GM21423 (cell line): ENCODE measurements around the gene PDZD4.

Source experiments
- ATAC-seq: cut with Tn5 transposase; IDR thresholded peaks from one replicate; pipeline ENCODE4 v1.9.1; 2021; ENCODE audit warnings: mild to moderate bottlenecking, moderate library complexity; ENCODE audit not compliant: unreplicated experiment

The PDZD4 gene

DNA sequence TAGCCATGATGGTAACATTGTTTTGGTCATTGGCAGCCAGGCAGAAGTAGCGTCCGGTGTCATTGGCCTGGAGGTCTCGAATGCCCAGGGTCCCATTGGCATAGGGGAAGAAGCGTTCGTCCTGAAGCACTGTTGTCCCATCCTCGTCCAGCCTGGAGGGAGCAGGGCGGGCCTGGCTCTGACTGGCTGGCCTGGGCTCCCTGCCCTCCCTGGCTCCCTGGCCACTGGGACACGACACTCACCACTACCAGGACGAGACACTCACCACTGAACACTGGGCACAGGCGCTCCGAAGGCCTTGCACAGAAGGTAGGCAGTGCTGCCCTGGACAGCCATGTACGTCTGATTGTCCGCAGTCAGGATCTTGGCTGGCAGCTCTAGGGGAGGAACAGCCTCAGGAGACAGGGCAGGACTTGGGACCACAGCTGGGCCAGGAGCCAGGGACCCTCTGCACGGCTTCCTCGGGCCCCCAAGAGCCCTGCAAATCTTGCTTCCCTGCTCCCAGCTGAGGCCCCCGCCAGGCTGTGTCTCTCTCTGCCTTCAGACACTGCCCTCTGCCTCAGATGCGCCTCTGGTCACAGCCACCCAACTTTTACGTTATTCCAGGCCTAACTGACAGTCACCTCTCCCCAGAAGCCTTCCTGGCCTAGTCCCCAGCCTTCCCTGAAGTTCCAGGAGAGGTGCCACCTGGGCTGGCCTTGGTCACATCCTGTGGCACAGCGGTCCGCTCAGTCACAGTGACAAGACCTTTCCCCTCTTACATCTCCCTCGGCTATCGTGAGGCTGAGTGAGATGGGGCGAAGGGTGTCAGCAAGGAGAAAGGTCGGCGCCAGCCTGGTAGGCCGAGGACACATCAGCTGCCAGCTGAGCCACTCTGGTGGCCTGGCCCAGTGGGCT is 38.5 kb upstream of the PDZD4 start:
- ATAC-seq, result no peak

DNA sequence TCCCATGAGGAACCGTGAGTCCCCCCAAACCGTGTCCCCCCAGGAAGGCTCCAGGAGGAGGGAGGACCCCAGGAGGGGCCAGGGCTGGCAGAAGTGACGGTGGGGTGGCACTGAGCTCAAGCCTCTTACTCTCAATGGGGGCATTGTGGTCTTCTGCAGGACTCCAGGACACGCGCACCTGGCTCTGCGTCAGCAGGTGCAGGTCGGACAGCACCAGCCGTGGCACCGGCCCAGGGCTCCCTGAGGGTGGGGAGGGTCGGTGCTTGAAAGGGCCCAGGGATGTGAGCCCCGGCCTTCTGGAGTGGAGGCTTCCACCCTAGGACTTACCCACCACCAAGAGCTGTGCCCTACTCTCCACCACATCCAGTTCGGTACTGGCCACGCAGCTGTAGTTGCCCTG is 37.3 kb upstream of the PDZD4 start:
- no peak for ATAC-seq

DNA sequence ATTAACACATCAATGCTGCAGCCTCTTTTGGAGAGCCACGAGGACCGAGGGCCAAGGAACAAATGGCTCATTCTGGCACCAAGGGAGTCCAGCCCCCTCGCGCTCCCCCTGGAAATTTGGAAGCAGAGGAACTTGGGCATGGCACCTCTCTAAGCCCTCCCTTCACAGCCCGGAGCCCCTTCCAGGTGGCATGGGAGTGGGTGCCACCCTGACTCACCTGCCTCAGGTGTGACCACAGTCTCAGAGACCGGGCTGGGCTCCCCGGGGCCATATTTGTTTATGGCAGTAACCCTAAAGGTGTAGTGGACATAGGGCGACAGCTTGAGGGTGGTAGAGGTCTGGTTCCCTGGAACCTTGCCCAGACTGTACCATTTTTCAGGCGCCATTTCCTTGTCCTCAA is 36.8 kb upstream of the PDZD4 start:
- ATAC-seq, result no peak

DNA sequence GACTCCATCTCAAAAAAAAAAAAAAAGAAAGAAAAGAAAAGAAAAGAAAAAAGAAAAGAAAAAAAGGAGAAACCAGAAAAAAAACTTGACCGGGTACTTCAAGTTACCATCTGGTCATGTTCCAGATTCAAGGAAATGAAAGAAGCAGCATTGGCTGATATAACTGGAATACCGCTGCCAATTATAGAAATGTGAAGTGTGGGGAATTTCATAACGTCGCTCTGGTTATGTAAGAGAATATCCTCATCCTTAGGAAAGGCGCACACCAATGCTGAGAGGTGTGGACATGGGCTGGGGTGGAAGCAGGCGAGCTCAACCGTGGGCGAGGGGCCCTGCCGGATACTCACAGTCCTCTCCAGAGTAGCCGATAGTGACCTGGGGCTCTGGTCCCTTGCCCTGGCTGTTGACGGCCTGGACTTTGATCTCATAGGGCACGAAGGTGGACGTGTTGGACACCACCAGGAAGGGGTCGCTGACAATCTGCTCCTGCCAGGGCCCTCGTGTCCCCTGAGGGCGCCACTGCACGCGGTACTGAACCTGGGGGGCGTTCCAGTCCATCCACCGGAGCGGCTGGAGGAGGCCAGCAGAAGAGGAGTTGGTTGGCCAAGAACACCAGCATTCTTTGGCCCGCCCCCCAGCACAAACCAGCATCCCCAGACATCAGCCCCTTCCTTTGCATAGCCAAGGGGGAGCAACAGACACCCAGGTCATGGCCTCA is 36.1 kb upstream of the PDZD4 start:
- ATAC-seq, result no peak

DNA sequence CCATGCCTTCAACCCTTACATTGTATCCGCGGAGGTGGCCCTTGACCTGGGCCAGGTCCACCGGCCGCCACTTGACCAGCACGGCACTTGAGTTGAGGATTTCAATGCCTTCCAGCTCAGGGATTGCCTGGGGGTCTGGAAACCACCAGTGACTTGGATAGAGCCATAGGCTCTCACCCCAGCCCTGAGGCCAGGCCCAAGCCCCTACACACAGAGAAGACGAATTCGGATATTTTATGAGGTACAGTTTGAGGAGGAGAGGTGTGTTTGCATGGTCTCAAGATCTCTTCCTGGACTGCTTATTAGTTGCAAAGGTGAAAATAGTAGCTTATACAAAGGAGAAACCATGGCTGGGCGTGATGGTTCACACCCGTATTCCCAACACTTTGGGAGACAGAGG is 35.3 kb upstream of the PDZD4 start:
- ATAC-seq, result no peak

DNA sequence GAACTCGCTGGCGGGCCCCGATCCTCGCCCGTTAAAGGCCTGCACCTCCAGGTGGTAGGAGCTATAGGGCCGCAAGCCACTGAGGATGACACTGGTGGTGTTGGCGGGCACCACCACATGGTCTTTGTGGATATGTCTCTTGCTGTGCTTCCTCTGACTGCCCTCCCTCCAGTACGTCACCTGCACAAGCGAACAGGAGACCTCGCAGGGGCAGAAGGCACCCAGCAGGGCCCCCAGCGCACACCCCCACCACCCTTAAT is 34.9 kb upstream of the PDZD4 start:
- ATAC-seq, result no peak

DNA sequence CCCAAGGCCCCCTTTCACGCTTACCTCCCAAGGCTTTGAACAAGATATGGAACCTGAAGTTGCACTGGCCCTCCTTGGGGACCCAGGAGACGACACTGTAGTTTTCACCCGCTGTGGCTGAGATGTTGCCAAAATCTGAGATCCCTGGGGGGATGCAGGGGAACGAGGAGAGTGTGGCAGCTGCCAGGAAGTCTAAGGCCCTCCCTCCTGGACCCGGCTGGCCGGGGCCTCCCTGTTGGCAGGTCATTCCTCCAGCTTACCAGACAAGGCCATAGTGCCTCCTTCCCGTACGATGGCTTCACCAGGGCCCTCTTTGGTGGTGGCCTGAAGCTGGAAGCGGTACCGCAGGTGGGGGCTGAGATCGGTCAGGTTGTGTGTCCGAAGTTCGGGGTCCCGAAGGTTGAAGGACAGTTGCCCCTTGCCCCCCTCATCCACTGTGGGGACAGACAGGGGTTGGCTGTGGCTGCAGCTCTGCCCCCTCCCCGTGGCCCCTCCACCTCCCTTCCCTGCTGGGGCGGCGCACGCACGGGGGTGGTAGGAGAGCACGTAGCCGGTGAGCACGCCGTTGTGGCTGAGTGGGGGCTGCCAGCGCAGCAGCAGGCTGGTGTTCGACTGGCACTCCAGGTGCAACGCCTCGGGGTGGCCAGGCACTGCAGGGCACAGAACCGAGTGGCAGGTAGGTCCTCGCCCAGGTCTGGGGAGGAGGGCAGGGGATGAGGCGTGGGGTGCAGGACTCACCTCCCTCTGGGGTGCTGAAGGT is 34.4 kb upstream of the PDZD4 start:
- no peak for ATAC-seq

DNA sequence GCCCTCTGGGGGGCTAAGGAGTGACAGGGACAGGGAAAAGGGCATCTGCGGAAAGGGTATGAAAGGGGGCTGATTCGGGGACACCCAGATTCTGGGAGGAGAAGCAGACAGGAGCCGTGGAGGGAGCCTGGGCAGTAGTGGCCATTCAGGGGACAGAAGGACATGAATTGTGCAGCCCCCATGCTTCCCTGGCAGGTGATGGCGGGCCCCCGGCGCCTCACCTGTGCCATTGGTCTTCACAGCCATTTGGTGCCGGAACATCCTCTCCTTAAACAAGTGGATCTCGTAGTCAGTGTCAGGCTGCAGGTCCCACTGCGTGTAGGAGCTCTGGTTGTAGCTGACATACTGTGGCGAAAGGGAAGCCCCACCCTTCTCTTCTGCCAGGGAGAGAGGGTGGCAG is 33.8 kb upstream of the PDZD4 start:
- no peak for ATAC-seq

DNA sequence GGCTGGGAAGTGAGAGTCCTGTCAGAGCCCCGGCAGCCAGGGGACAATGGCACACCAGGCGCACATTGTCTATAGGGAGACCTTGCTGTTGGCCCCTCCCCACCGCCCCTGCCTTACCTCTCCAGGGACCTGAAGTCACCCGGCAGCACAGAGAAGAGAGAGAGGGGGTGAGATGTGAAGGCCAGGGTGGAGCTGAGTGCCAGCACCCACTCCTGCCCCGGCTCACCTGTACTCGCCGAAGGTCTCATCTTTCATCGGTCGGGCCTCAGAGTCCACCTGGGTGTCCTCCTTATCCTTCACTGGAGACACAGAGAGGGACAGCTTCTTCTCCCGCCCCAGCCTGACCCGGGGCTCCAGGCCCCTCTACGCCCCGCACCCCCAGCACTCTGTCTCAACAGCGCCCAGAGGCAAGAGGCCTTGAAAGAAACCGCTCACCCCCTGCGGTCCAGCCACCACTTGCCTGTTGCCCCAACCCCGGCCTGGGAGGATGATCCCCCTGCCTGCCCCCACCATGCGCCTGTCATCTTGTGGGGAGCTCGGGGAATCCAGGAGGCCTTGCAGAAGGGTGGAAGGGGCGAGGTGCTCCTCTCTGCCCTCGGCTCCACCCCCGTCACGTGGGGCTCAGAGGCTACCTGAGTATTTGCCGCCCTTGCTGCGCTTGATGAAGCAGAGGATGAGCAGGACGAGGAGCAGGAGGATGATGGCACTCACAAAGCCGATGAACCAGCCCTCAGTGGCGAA is 33.1 kb upstream of the PDZD4 start:
- ATAC-seq, result no peak

DNA sequence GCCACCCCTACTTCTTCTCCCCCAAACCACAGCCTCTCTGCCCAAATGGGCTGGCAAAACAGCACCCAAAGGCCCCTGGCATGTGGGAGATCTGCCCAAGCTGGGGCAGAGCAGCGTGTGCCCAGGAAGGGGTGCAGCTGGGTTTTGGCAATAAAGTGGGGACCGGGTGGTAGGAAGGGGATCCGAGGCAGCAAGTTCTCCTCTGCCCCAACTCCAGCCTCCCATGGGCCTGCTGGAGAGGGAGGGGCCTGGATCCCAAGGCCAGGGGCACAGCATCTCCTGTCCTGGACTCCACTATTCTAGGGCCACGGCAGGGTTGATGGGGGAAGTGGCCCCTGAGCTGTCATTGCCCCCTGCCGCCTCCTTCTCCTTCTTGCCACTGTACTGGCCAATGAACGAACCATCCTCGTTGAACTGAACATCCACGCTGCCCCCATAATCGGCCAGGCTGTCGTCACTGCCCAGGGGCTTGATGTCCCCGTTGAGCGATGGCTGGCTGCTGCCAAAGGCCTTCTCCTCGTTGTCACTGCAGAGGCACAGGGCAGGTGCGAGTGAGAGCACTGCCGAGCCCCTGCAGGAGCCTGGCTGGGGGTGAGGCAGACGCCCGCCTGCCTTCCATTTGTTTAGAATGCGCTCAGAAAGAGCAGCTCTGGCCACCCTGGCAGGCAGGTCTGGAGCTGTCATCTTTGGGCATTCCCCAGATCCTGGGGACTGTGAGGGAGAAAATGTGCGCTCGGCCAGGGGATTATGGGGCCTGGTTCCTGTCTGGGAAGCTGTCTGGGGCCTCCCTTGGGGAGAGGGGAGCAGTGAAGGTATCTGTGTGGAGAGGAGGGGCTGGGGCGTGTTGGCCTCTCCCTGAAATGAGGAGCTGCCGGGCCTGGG is 32.3 kb upstream of the PDZD4 start:
- ATAC-seq, result no peak

DNA sequence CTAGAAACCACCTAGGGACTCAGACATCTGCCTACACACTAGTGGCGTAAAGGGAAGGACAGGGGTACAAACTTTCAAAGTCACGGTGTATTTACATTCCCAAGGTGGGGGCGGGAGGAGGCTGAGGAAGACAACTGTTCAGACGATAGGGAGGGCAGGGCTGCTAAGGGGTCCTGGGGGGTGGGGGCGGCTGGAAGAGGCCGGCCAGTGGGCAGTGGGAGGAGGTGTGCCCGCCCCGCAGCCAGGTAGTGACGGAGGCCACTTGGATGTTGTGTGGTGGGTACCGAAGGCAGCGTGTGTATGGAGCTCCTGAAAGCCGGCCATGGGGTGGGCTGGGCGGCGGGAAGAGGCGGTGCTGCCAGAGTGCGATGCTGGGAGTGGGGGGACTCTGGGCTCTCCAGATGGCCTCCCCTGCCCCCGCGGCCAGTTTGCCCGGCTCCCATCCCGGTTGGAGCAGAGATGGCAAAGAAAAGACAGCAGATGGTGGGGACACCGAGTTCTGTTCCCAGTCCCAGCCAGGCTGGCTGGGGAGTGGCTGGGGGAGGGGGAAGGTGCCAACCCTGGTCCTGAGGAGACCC is 31.5 kb upstream of the PDZD4 start:
- ATAC-seq, result no peak

DNA sequence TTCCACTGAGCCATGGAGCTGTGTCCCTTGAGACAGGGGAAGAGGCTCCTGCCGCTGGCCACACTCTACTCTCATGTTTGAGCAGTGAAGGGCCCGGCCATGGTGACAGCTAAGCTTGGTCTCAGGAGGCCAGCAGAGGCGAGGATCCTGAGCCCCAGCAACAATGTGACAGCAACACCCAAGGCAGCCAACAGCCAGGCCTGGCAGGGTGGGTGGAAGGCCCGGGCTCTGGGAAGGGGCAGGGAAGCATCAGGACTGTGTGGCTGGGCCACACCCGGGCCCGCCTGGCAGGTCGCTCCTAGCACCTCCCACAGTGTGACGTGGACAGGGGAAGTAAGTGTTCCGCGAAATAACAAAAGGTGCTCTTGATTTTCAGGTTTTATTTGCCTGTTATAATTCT is 30.8 kb upstream of the PDZD4 start:
- no peak for ATAC-seq

DNA sequence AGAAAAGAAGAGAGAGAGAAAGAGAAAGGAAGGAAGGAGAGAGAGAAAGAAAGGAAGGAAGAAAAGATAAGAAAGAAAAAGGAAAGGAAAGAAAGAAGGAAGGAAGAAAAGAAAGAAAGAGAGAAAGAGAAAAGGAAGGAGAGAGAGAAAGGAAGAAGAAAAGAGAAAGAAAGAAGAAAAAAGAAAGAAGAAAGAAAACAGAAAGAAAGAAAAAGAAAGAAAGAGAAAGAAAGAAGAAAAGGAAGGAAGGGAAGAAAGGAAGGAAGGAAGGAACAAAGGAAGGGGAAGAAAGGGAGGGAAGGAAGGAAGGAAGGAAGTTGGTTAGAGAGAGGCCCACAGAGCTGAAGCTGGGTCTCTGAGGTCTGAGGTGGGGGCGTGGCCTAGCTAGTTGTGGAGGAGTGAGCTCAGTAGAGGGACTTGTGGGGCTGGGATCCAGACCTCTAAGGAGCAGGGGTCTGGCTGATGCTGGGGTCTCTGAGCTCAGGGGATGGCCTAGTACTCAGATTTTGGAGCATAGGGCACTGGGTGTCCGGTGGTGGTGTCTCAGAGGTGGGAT is 27.1 kb upstream of the PDZD4 start:
- no peak for ATAC-seq

DNA sequence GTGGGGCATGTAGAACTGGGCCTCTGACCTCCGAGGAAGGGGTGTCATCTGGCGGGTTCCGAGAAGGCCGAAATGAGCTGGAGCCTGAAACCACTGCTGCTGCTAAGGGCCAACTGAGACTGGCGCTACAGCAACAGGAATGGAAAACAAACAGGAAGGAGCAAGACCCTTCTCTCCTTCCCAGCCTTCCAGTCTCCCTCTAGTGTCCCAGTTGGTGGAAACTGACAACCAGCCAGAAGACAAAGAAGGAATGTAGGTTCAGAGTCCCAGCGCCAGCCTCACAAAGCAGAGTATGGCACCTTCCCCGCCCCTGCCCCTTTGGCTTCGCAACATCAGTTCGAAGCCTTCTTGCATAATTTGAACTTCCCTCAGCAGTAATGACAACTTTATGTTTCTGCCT is 24.4 kb upstream of the PDZD4 start:
- ATAC-seq, result no peak

DNA sequence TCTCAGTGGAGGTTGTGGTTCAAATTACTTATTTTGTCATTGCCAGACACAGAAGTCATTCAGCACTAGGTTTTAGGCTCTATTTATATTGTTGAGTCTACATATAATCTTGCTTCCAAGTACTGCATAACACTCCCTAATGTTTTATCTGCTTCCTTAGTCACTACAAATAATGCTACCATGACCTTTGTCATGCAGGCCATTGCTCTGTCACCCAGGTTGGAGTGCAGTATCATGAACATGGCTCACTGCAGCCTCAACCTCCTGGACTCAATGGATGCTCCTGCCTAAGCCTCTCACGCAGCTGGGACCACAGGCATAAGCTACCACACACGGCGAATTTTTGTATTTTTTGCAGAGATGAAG is 23.5 kb upstream of the PDZD4 start:
- no peak for ATAC-seq

DNA sequence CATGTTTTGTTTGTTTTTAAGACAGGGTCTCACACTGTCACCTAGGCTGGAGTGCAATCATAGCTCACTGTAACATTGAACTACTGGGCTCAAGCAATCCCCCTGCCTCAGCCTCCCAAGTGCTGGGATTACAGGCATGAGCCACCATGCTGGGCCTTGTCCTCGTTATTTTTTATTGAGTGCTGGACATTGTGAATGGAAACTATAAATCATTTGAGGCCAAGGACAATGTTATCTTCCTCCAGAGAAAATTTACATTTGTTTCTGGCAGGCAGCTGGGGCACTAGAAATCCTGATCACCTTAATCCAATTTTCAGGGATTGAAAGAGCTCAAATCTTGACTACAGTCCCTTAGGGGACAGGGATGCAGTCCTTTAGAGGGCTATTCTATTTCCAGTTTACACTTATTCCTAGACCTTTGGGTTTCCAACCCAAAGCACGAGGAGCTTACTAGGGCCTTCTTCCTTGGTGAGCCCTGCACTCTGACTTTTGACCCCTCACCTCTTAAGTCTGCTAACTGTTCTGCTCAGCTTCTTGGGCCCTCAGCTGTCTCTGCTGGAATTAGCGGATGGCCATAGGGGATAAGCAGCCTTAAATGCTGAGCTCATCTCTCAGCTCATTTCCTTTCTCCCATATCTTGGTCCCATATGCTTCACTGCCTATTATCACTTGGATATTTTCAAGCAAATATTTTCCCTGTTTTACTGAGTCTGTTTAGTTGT is 23.0 kb upstream of the PDZD4 start:
- ATAC-seq, result no peak

DNA sequence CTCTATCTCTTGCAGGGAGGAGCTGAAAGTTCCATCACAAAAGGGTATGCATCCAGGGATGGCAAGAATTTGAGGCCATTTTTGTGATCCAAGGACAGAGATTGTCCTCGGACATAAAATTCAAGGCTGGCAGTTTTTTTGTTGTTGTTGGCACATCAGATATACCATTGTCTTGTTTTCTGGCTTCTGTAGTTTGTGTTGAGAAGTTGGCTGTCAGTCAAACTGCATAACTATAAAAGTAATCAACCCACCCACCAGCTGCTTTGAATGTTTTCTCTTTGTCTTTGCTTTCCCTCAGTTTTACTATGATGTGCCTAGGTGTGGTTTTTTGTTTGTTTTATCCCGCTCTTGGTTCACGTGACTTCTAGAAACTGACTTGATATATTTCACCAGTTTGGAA is 21.6 kb upstream of the PDZD4 start:
- ATAC-seq, result no peak

DNA sequence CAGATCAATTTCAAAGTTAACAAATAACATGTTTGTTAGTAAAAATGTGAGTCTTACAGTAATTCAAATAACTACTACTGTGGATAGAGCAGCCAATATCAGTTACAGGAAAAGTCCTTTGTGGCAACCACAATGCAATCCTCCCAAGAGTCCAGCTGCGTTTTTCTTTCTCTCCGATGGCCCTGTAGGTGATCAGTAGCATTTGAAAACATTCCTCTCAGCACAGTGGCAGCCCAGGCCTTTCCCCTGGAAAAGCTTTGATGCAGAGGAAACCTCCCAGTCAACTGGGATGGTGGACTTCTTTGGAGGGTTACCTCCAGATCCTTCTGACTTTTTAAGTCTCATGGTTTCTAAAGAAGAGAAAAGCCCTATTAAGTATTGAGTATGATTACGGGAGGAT is 18.0 kb upstream of the PDZD4 start:
- ATAC-seq, result no peak

DNA sequence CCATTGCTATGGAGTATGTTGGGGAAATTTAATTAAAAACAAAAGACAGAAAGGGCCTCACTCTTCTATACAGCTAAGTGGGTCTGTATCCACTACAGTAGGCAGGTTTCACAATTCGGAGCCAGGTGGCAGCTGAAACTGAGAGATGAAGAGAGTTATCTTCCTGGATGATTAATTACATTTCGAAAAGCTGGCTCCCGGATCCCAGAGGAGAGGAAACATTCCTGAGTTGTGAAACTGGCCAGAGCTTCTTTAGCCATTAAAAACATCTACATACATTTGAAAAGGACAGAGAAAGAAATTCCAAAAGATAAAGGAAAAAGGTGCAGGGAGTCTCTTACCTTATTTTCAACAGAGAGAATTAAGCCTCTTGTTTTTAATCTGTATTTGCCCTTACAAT is 15.5 kb upstream of the PDZD4 start:
- ATAC-seq, result no peak
